GM12878 (cell line): ENCODE results near the gene GLT1D1. TPM values are rescaled to one million over a fixed set of nuclear protein-coding genes. Genes with fewer than 3 reads are reported as not detected.

Experiments used
- EZH2 ChIP-seq: IDR thresholded peaks from 2 replicates; pipeline ENCODE4 v1.6.1; 2012; ENCODE audit warnings: low read depth, mild to moderate bottlenecking, control low read depth, inconsistent platforms, low read length, borderline replicate concordance; ENCODE audit not compliant: control insufficient read depth
- KDM1A ChIP-seq: fragments of 200-600 bp; sonication (generic); IDR thresholded peaks from 2 replicates; pipeline ENCODE4 v1.6.1; 2016; ENCODE audit warnings: borderline replicate concordance
- LARP7 ChIP-seq: fragments of 450-650 bp; IDR thresholded peaks from 2 replicates; pipeline ENCODE4 v1.6.1; 2017; ENCODE audit warnings: mild to moderate bottlenecking
- MTA2 ChIP-seq: fragments of 450-650 bp; IDR thresholded peaks from 2 replicates; pipeline ENCODE4 v1.6.1; 2016; ENCODE audit warnings: low read depth, mild to moderate bottlenecking, moderate library complexity
- RUNX3 ChIP-seq: IDR thresholded peaks from 2 replicates; pipeline ENCODE4 v1.6.1; 2012; ENCODE audit warnings: low read length, inconsistent platforms
- SMAD1 ChIP-seq: fragments of 450-650 bp; IDR thresholded peaks from 2 replicates; pipeline ENCODE4 v1.6.1; 2018; ENCODE audit warnings: mild to moderate bottlenecking, low read depth; ENCODE audit not compliant: partially characterized antibody
- SRF ChIP-seq, 2 experiments: IDR thresholded peaks; 2 replicates each; pipeline ENCODE4 v1.6.1; 2011; ENCODE audit warnings: low read depth in 2 of 2, low read length in 2 of 2, mild to moderate bottlenecking in 1 of 2, moderate library complexity in 1 of 2
- STAT3 ChIP-seq: IDR thresholded peaks from 2 replicates; pipeline ENCODE4 v1.6.1; 2011; ENCODE audit warnings: low read depth, low read length, improper control_type of control experiment
- WRNIP1 ChIP-seq: IDR thresholded peaks from 2 replicates; pipeline ENCODE4 v1.6.1; 2011; ENCODE audit warnings: low read depth, low read length, improper control_type of control experiment, borderline replicate concordance
- ZNF207 ChIP-seq: fragments of 450-650 bp; IDR thresholded peaks from 2 replicates; pipeline ENCODE4 v1.6.1; 2014; ENCODE audit warnings: antibody characterized with exemption, mild to moderate bottlenecking, borderline replicate concordance
- polyA plus RNA-seq, 11 experiments: library from polyadenylated mRNA; depleted of rRNA in 4 of 11; unstranded in 6 of 11; stranded (reverse) in 5 of 11; fragments of >200 nt; fragmentation: Nextera tagmentation in 4 of 11; fragmentation: Illumina TruSeq in 1 of 11; extraction: Ambion mirVana in 4 of 11; extraction: Trizol in 1 of 11; gene quantifications; 1 replicate in 1 of 11; 2 replicates in 10 of 11; pipeline versions ENCODE4 v1.2.1 to v1.2.3, GENCODE V29; 2011 to 2016; ENCODE audit warnings: inconsistent platforms in 2 of 11, missing spikeins in 2 of 11, low read depth in 1 of 11
- total RNA-seq, 4 experiments: library from RNA; depleted of rRNA in 3 of 4; stranded (reverse); fragments of >200 nt in 3 of 4; fragmentation: Illumina TruSeq in 1 of 4; extraction: Trizol in 1 of 4; gene quantifications; 2 replicates each; pipeline versions ENCODE4 v1.2.1 to v1.2.3, GENCODE V29; 2013 to 2021
- TF ChIP-seq, protein P1 (sequence below): fragments of 450-650 bp; formaldehyde crosslinking; IDR thresholded peaks from 2 replicates; pipeline ENCODE4 v1.5.0; 2022; ENCODE audit warnings: mild to moderate bottlenecking, missing genetic modification characterization
- TF ChIP-seq, protein P2 (sequence below): fragments of 450-650 bp; IDR thresholded peaks from 2 replicates; pipeline ENCODE4 v1.6.1; 2017; ENCODE audit warnings: mild to moderate bottlenecking, low read depth, inconsistent platforms; ENCODE audit not compliant: poor library complexity, severe bottlenecking
- TF ChIP-seq, protein P3 (sequence below): fragments of 450-650 bp; IDR thresholded peaks from 2 replicates; pipeline ENCODE4 v1.6.1; 2017; ENCODE audit warnings: mild to moderate bottlenecking, moderate library complexity
- TF ChIP-seq, protein P4 (sequence below): fragments of 450-650 bp; IDR thresholded peaks from 2 replicates; pipeline ENCODE4 v1.6.1; 2018; ENCODE audit warnings: mild to moderate bottlenecking, low read depth, moderate library complexity; ENCODE audit not compliant: partially characterized antibody

Gene GLT1D1
- total and polyA plus RNA-seq, 10 of the 15 experiments (the other 5 are each of a cell fraction or from before 2014, with no cell fraction given) = 0.42 to 62.8 (median 3.0) TPM

DNA sequence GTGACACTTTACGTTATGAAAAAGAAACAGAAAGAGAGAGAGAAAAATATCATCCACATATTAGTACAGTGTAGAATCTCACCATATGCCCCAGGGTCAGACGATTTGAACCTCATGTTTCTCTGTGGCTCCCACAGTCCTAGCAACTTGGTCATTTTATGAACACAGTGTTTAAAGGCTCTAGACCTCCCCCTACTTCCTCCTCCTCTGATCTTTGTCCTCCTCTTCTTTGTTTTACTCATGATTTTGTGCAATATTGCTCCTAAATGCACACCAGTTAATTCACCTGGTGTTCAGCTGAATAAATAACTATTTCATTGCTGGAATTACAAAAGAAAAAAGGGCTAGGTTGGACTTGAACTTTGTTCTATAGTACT, 18.2 kb downstream of the GLT1D1 start (continued):
- TF ChIP-seq, protein P1, sequence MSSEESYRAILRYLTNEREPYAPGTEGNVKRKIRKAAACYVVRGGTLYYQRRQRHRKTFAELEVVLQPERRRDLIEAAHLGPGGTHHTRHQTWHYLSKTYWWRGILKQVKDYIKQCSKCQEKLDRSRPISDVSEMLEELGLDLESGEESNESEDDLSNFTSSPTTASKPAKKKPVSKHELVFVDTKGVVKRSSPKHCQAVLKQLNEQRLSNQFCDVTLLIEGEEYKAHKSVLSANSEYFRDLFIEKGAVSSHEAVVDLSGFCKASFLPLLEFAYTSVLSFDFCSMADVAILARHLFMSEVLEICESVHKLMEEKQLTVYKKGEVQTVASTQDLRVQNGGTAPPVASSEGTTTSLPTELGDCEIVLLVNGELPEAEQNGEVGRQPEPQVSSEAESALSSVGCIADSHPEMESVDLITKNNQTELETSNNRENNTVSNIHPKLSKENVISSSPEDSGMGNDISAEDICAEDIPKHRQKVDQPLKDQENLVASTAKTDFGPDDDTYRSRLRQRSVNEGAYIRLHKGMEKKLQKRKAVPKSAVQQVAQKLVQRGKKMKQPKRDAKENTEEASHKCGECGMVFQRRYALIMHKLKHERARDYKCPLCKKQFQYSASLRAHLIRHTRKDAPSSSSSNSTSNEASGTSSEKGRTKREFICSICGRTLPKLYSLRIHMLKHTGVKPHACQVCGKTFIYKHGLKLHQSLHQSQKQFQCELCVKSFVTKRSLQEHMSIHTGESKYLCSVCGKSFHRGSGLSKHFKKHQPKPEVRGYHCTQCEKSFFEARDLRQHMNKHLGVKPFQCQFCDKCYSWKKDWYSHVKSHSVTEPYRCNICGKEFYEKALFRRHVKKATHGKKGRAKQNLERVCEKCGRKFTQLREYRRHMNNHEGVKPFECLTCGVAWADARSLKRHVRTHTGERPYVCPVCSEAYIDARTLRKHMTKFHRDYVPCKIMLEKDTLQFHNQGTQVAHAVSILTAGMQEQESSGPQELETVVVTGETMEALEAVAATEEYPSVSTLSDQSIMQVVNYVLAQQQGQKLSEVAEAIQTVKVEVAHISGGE = no peak
- TF ChIP-seq, protein P2, sequence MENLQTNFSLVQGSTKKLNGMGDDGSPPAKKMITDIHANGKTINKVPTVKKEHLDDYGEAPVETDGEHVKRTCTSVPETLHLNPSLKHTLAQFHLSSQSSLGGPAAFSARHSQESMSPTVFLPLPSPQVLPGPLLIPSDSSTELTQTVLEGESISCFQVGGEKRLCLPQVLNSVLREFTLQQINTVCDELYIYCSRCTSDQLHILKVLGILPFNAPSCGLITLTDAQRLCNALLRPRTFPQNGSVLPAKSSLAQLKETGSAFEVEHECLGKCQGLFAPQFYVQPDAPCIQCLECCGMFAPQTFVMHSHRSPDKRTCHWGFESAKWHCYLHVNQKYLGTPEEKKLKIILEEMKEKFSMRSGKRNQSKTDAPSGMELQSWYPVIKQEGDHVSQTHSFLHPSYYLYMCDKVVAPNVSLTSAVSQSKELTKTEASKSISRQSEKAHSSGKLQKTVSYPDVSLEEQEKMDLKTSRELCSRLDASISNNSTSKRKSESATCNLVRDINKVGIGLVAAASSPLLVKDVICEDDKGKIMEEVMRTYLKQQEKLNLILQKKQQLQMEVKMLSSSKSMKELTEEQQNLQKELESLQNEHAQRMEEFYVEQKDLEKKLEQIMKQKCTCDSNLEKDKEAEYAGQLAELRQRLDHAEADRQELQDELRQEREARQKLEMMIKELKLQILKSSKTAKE = peak; percentile 34
- TF ChIP-seq KDM1A (no peak), SMAD1 (no peak), SRF (IDR thresholded peaks at IDR 0.05; ENCODE audit: low read depth in 2 of 2, low read length in 2 of 2) (no peak), EZH2 (no peak), RUNX3 (no peak), WRNIP1 (no peak), LARP7 (no peak), STAT3 (no peak), MTA2 (no peak), ZNF207 (no peak)
- TF ChIP-seq, protein P3, sequence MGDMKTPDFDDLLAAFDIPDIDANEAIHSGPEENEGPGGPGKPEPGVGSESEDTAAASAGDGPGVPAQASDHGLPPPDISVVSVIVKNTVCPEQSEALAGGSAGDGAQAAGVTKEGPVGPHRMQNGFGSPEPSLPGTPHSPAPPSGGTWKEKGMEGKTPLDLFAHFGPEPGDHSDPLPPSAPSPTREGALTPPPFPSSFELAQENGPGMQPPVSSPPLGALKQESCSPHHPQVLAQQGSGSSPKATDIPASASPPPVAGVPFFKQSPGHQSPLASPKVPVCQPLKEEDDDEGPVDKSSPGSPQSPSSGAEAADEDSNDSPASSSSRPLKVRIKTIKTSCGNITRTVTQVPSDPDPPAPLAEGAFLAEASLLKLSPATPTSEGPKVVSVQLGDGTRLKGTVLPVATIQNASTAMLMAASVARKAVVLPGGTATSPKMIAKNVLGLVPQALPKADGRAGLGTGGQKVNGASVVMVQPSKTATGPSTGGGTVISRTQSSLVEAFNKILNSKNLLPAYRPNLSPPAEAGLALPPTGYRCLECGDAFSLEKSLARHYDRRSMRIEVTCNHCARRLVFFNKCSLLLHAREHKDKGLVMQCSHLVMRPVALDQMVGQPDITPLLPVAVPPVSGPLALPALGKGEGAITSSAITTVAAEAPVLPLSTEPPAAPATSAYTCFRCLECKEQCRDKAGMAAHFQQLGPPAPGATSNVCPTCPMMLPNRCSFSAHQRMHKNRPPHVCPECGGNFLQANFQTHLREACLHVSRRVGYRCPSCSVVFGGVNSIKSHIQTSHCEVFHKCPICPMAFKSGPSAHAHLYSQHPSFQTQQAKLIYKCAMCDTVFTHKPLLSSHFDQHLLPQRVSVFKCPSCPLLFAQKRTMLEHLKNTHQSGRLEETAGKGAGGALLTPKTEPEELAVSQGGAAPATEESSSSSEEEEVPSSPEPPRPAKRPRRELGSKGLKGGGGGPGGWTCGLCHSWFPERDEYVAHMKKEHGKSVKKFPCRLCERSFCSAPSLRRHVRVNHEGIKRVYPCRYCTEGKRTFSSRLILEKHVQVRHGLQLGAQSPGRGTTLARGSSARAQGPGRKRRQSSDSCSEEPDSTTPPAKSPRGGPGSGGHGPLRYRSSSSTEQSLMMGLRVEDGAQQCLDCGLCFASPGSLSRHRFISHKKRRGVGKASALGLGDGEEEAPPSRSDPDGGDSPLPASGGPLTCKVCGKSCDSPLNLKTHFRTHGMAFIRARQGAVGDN = no peak
- TF ChIP-seq, protein P4, sequence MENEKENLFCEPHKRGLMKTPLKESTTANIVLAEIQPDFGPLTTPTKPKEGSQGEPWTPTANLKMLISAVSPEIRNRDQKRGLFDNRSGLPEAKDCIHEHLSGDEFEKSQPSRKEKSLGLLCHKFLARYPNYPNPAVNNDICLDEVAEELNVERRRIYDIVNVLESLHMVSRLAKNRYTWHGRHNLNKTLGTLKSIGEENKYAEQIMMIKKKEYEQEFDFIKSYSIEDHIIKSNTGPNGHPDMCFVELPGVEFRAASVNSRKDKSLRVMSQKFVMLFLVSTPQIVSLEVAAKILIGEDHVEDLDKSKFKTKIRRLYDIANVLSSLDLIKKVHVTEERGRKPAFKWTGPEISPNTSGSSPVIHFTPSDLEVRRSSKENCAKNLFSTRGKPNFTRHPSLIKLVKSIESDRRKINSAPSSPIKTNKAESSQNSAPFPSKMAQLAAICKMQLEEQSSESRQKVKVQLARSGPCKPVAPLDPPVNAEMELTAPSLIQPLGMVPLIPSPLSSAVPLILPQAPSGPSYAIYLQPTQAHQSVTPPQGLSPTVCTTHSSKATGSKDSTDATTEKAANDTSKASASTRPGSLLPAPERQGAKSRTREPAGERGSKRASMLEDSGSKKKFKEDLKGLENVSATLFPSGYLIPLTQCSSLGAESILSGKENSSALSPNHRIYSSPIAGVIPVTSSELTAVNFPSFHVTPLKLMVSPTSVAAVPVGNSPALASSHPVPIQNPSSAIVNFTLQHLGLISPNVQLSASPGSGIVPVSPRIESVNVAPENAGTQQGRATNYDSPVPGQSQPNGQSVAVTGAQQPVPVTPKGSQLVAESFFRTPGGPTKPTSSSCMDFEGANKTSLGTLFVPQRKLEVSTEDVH = no peak
- TF ChIP-seq, all 136 proteins: peak for 3
